GM12873 (cell line): Measurements from ENCODE around the gene CORO2B.
A peak's percentile ranks its signal among the peaks of the same experiment; 100 is the strongest.

Experiments used
- TF ChIP-seq, protein P1 (sequence below): IDR thresholded peaks from 2 replicates; pipeline ENCODE4 v1.5.1; 2012; ENCODE audit warnings: low read depth, mild to moderate bottlenecking, moderate library complexity, low read length, control low read depth; ENCODE audit not compliant: insufficient read depth; ENCODE audit errors: missing control alignments

The CORO2B gene

DNA sequence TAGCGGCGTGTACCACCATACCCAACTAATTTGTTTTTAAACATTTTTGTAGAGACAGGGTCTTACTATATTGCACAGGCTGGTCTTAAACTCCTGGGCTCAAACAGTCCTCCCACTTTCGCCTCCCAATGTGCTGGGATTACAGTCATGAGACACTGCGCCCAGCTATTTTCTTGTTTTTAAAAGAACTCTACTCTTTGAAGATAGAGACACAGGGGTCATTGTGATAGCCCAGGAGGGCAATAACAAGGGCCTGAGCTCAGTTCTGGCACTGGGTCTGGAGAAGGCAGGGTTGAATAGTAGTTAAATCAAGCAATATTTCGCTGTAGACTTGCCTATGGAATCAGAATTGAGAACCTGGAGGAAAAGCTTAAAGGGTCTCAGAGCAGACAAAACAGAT is 143.1 kb downstream of the CORO2B start:
- TF ChIP-seq, protein P1, sequence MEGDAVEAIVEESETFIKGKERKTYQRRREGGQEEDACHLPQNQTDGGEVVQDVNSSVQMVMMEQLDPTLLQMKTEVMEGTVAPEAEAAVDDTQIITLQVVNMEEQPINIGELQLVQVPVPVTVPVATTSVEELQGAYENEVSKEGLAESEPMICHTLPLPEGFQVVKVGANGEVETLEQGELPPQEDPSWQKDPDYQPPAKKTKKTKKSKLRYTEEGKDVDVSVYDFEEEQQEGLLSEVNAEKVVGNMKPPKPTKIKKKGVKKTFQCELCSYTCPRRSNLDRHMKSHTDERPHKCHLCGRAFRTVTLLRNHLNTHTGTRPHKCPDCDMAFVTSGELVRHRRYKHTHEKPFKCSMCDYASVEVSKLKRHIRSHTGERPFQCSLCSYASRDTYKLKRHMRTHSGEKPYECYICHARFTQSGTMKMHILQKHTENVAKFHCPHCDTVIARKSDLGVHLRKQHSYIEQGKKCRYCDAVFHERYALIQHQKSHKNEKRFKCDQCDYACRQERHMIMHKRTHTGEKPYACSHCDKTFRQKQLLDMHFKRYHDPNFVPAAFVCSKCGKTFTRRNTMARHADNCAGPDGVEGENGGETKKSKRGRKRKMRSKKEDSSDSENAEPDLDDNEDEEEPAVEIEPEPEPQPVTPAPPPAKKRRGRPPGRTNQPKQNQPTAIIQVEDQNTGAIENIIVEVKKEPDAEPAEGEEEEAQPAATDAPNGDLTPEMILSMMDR: no peak

DNA sequence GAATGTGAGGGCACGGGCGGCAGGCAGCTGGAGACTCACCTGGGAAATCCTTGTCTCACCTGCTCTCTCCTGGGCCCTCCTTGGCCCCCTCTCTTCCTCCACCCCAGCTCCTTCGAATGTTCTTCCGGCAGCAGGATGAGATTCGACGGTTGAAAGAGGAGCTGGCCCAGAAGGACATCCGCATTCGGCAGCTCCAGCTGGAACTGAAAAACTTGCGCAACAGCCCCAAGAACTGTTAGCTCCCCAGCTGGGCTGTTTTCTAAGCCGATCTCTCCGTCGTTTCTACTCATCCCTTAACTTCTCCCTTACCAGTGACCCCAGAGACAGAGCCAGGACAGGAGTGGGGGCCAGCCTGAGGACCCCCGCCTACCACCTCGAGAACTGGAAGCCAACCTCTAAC is 146.9 kb downstream of the CORO2B start:
- TF ChIP-seq, protein P1: no peak

DNA sequence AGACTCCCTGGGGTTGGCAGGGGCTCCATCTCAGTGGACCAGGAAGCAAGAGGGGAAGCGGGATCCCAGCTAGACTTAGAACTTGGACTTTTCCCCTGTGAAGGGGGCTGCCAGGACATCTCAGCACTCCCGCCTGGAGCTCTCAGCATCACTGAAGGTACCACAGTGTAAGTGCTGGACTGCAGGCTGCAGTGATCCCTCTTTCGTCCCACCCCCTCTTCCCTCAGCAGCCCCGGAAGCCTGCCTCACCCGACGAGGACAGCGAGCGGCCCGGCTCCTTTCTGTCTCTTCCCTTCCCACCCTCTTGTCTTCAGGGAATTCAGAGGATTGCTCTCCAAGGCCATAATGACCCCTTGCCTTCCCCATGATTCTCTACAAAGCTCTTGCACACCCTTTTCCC is 147.5 kb downstream of the CORO2B start:
- TF ChIP-seq, protein P1: no peak

DNA sequence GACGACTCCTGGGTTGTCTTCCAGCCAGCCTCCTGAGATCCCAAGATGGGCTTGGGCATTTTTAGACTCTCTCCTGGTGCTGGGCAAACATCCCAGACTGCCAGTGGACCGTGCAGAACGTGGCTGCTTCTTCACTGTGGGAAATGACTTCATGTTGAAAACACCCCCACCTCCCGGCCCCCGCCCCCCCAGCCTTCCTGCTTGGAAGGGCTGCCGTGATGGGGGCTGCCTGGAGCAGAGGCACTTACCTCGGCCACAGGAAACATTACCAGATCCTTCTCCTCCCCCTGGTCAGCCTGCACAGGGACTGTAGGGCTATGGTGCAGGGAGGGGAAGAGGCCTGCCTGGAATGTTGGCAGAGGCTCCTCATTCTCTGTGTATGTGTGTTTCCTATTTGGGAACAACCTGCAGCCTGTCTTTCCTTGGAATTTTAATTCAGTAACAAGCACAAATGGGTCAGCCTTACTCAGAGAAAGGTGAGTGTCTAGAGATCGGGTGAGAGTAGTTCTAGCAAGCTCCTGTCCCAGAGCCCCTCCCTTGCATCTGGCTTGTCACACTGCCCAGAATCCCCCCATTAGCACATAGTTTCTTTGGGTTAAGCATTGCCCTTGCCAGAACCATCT is 151.1 kb downstream of the CORO2B start:
- TF ChIP-seq, protein P1: no peak

DNA sequence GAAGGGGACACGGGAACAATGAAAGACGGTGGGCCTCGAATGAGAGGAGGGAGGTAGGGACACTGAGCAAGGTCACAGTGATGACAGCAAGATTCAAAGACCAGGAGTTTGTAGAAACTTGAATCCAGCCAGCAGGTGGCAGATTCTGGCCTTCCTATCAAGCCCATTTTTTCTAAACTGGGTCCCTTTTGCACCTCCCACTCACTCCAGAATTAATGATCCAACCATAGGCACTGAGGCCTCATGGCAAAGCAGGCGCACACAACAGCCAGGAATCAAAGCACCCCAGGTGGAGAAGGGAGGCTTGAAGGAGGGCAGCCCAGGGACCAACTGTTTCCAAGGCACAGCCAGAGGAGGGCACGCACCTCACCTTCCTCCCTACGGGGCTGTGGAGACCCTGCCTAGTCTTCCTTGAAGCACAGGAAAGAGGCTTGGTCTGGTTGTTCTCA is 151.7 kb downstream of the CORO2B start:
- TF ChIP-seq, protein P1: peak; percentile 61

DNA sequence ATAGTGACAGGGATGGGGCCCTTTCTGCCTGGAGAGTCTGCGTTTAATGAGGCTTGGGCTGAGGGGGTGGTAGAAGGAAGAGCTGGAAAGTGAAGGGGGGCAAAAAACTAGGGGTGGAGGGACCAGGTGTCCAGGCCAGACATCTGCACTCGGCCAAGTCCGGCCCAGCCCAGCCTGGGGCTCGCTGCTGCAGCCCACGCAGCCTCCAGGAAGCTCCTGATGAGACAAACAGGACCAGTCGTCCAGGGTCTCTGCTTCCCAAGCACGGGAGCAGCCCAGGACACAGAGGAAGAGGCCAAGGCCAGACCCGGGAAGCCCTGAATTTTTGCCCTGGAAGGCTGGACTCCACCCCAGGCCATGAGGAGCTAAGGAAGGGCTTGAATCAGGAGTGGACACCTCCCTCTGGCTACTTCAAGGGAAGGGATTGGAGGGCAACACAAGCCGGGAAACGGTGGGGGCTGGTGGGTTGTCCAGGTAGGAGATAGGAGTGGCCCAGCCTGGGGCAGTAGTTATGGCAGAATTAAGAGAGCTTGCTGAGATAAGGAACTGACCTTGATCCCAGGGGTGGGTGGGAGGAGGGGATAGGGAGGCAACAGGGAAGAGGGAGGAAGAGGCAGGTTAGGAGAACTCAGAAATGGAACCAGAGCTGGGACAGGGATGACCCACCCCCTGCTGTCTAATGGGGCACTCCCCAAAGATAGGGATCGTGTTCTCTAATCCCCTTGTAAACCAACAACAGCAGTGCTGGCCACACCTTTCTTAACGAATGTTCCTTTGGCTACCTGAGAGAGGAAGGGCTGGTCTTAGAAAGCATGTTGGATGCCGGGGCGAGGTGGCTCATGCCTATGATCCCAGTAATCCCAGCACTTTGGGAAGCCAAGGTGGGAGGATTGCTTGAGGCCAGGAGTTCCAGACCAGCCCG is 152.4 kb downstream of the CORO2B start:
- TF ChIP-seq, protein P1: no peak

DNA sequence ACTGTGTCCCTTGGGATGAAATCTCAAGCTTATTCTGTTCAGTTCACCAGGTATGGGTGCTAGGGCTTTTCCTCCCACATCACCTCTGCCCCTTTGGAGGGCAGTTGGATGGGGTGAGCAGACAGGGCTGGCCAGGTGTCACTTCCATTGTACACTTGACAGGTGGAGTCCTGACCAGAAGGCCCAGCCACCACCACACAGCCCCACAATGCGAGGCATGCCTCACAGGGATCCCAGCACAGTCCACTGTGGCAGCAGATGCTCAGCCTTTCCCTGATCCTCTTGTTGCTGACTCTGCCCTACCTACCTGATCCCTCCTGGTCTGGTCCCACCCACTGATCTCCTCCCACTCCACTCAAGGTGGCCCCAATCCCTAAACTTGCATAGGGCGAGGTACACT is 153.7 kb downstream of the CORO2B start:
- TF ChIP-seq, protein P1: no peak
